K562 (cell line): ENCODE results near the gene ADAM33. TPM values are rescaled to one million over a fixed set of nuclear protein-coding genes. Genes with fewer than 3 reads are reported as not detected.

ENCODE experiments used
- ATAC-seq: fragments of 200-7000 bp; cut with Tn5 transposase; 3 replicates; pipeline ENCODE4 v1.9.1; 2020; ENCODE audit warnings: moderate library complexity
- BruUV-seq: library from RNA; stranded (reverse); fragments of 400-500 nt; replicated peaks from 2 replicates; lab custom pipeline; 2021; lab: Mats Ljungman, UMichigan
- CTCF ChIA-PET: fragments of 300-600 bp; formaldehyde crosslinking; extraction: SDS; loops from one replicate; lab custom pipeline; 2021; ENCODE audit warnings: low intra/inter-chr PET ratio; lab: Yijun Ruan, JAX
- POLR2A ChIA-PET: fragments of 300-600, 350-650 bp; sonication (Branson Sonifier 250); formaldehyde crosslinking; extraction: SDS; loops from one replicate; lab custom pipeline; 2021; ENCODE audit warnings: antibody characterized with exemption, inconsistent platforms; lab: Yijun Ruan, JAX
- DNase-seq, 4 experiments: peaks; one replicate each; pipeline versions ENCODE4 v3.0.0 to v3.0.0-alpha.2; 2011 to 2018; ENCODE audit warnings: low spot score in 3 of 4, mixed read lengths in 3 of 4; ENCODE audit errors: extremely low read depth in 1 of 4
- FAIRE-seq: peaks from 2 replicates; lab custom pipeline; 2011; peaks lifted over from hg19 to GRCh38; lab: Jason Lieb, UNC
- H2AFZ ChIP-seq: 2 replicates; pipeline ENCODE4 v1.6.0; 2011; ENCODE audit warnings: low read depth, low read length, control low read depth, inconsistent platforms
- H3K27ac ChIP-seq: fragments of 200-600 bp; 3 replicates; pipeline ENCODE4 v1.8.0; 2011; ENCODE audit warnings: low read depth, mild to moderate bottlenecking, control low read depth, inconsistent platforms, low read length, moderate library complexity, mixed read lengths; ENCODE audit errors: extremely low read depth
- H3K27me3 ChIP-seq, 2 experiments: fragments of 300-600 bp in 1 of 2; 2 replicates in 1 of 2; 3 replicates in 1 of 2; pipeline versions ENCODE4 v1.6.0 to v1.8.0; 2011; ENCODE audit warnings: inconsistent platforms in 2 of 2, low read length in 2 of 2, mild to moderate bottlenecking in 1 of 2, mixed read lengths in 1 of 2, moderate library complexity in 1 of 2; ENCODE audit not compliant: control insufficient read depth in 2 of 2, insufficient read depth in 2 of 2
- H3K36me3 ChIP-seq: fragments of 300-600 bp; 3 replicates; pipeline ENCODE4 v1.8.0; 2011; ENCODE audit warnings: mild to moderate bottlenecking, low read length, inconsistent platforms; ENCODE audit not compliant: control insufficient read depth, insufficient read depth
- H3K4me1 ChIP-seq, 2 experiments: fragments of 200-600 bp in 1 of 2; replicated peaks in 1 of 2; 2 replicates in 1 of 2; 3 replicates in 1 of 2; pipeline versions ENCODE4 v1.5.1 to v1.8.0; 2011; ENCODE audit warnings: inconsistent platforms in 2 of 2, low read length in 2 of 2, mild to moderate bottlenecking in 1 of 2, mixed read lengths in 1 of 2, moderate library complexity in 1 of 2; ENCODE audit not compliant: control insufficient read depth in 2 of 2, insufficient read depth in 2 of 2
- H3K4me2 ChIP-seq: 2 replicates; pipeline ENCODE4 v1.6.1; 2011; ENCODE audit warnings: low read length, control low read depth, inconsistent platforms, mixed read lengths; ENCODE audit not compliant: insufficient read depth
- H3K4me3 ChIP-seq: fragments of 200-600 bp; sonication (generic), shearing (Covaris generic); 2 replicates; pipeline ENCODE4 v1.5.1; 2016; ENCODE audit warnings: control low read depth, inconsistent platforms
- H3K79me2 ChIP-seq: fragments of 200-600 bp; 3 replicates; pipeline ENCODE4 v1.8.0; 2011; ENCODE audit warnings: low read length, inconsistent platforms; ENCODE audit not compliant: control insufficient read depth, insufficient read depth
- H3K9ac ChIP-seq, 2 experiments: 2 replicates each; pipeline versions ENCODE4 v1.6.0 to v1.6.1; 2011; ENCODE audit warnings: low read depth in 2 of 2, low read length in 2 of 2, control low read depth in 1 of 2, inconsistent platforms in 1 of 2, mild to moderate bottlenecking in 1 of 2, mixed read lengths in 1 of 2; ENCODE audit not compliant: insufficient read depth in 1 of 2
- H3K9me1 ChIP-seq: one replicate; pipeline ENCODE4 v1.6.0; 2011; ENCODE audit warnings: inconsistent platforms, mild to moderate bottlenecking, low read length, moderate library complexity; ENCODE audit not compliant: control insufficient read depth, insufficient read depth
- H3K9me3 ChIP-seq: replicated peaks from 2 replicates; pipeline ENCODE4 v1.5.1; 2011; ENCODE audit warnings: low read depth, low read length, inconsistent platforms; ENCODE audit not compliant: control insufficient read depth, insufficient read depth
- H4K20me1 ChIP-seq: replicated peaks from 2 replicates; pipeline ENCODE4 v1.6.1; 2011; ENCODE audit warnings: low read length, inconsistent platforms, mixed read lengths; ENCODE audit not compliant: control insufficient read depth, insufficient read depth
- ARID2 ChIP-seq: fragments of 450-650 bp; IDR thresholded peaks from 2 replicates; pipeline ENCODE4 v1.6.1; 2017; ENCODE audit warnings: antibody characterized with exemption, mild to moderate bottlenecking
- GATA2 ChIP-seq: sonication (generic); formaldehyde crosslinking; IDR thresholded peaks from 2 replicates; pipeline ENCODE4 v1.4.0; 2020; ENCODE audit warnings: mild to moderate bottlenecking, missing genetic modification reagents
- MCM2 ChIP-seq: fragments of 450-650 bp; IDR thresholded peaks from 2 replicates; pipeline ENCODE4 v1.6.1; 2017; ENCODE audit warnings: low read depth, mild to moderate bottlenecking
- MIER1 ChIP-seq: fragments of 450-650 bp; IDR thresholded peaks from 2 replicates; pipeline ENCODE4 v1.6.1; 2016; ENCODE audit warnings: antibody characterized with exemption, mild to moderate bottlenecking, low read depth
- PHF8 ChIP-seq: fragments of 200-600 bp; sonication (generic); IDR thresholded peaks from 2 replicates; pipeline ENCODE4 v1.6.1; 2012; ENCODE audit warnings: mixed run types, mild to moderate bottlenecking, inconsistent platforms, low read length, moderate library complexity, borderline replicate concordance
- RFX1 ChIP-seq: fragments of 450-650 bp; IDR thresholded peaks from 2 replicates; pipeline ENCODE4 v1.6.1; 2016; ENCODE audit warnings: mild to moderate bottlenecking, moderate library complexity
- TOE1 ChIP-seq, 2 experiments: fragments of 450-650 bp in 1 of 2; sonication (generic) in 1 of 2; formaldehyde crosslinking in 1 of 2; IDR thresholded peaks; 2 replicates each; pipeline versions ENCODE4 v1.7.1 to v1.8.0; 2016 to 2022; ENCODE audit warnings: borderline replicate concordance in 2 of 2, mild to moderate bottlenecking in 2 of 2, antibody characterized with exemption in 1 of 2, inconsistent platforms in 1 of 2, low read depth in 1 of 2, missing genetic modification reagents in 1 of 2, moderate library complexity in 1 of 2
- ZNF232 ChIP-seq: sonication (generic); formaldehyde crosslinking; IDR thresholded peaks from 2 replicates; pipeline ENCODE4 v1.8.0; 2022; ENCODE audit warnings: mild to moderate bottlenecking, missing genetic modification reagents
- WGBS: fragments of 100-300 bp; shearing (Covaris generic); methylation state at CpG from one replicate; pipeline ENCODE4 v1.1.6; 2016; ENCODE audit warnings: low coverage, mixed read lengths; ENCODE audit not compliant: insufficient coverage; ENCODE audit errors: missing lambda C conversion rate; 5-methylcytosine and 5-hydroxymethylcytosine counted together
- in situ Hi-C: fragments of 300-500 bp; cut with MboI; formaldehyde crosslinking; loops from 4 replicates; pipeline ENCODE4 v1.15.0; 2018; ENCODE audit warnings: inconsistent platforms, mixed read lengths
- intact Hi-C: fragments of 100-400 bp; cut with micrococcal nuclease; formaldehyde crosslinking; loops from 2 replicates; pipeline ENCODE4 v1.14.2; 2022
- polyA plus RNA-seq, 8 experiments: library from polyadenylated mRNA; depleted of rRNA in 4 of 8; stranded (reverse) in 5 of 8; unstranded in 3 of 8; fragments of >200 nt; fragmentation: Nextera tagmentation in 2 of 8; fragmentation: Illumina TruSeq in 1 of 8; extraction: Ambion mirVana in 2 of 8; extraction: Trizol in 1 of 8; gene quantifications; 2 replicates each; pipeline versions ENCODE4 v1.2.1 to v1.2.3, GENCODE V29; 2011 to 2014; ENCODE audit warnings: inconsistent platforms in 1 of 8, missing spikeins in 1 of 8
- total RNA-seq, 7 experiments: library from RNA; depleted of rRNA in 6 of 7; stranded (reverse); fragments of >200 nt in 6 of 7; fragmentation: Illumina TruSeq in 2 of 7; extraction: Trizol in 2 of 7; gene quantifications; 2 replicates each; pipeline versions ENCODE4 v1.2.1 to v1.2.3, GENCODE V29; 2011 to 2021; ENCODE audit warnings: low replicate concordance in 1 of 7
- TF ChIP-seq, protein P1 (sequence below): sonication (generic); formaldehyde crosslinking; IDR thresholded peaks from 2 replicates; pipeline ENCODE4 v1.8.0; 2022; ENCODE audit warnings: mild to moderate bottlenecking, low read depth, missing genetic modification reagents
- TF ChIP-seq, protein P2 (sequence below): fragments of 450-650 bp; formaldehyde crosslinking; IDR thresholded peaks from 2 replicates; pipeline ENCODE4 v1.4.0; 2022; ENCODE audit warnings: missing genetic modification characterization

Gene ADAM33
- total and polyA plus RNA-seq, 9 of the 15 experiments (the other 6 are each of a cell fraction or from before 2014, with no cell fraction given) = not detected

DNA sequence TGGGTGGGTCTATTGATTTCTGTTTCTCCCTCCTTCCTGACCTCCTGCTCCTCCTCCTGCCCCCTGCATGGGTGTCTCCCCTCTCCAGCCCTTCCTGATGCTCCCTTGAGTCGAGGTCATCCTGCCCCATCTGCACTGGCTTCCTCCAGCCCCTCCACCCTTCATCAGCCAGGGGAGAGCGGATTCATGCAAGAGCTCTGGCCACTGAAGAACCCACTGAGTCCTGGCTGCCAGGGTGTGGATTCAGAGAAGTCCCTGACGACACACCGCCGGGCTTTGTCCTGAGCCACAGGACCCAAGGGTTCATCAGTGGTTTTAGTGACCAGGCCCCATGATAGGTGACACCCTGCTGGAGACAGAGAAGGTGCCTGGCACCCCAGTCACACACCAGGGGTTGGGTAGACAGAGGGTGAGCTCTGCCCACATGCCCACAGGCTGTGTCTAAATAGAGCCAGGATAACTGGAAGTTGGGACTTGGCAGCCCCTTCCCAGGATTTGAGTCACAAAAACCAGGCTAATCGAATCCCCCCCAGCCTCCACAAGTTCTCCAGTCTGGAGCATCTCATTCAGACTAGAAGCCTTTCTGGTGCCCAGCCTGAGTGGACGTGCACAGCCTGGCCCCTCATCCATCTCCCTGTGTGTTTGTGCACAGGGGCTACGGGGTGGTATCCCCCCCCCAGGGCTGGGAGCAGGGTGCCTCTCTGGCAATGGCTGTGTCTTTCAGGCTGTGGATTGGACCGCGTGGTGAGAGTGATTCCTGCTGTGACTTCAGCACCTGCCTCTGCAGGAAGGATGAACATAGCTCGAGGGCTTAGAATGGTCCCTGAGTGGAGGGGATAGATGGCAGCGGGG, 19.8 kb downstream of the ADAM33 start:
- Histone ChIP-seq H3K4me2 (no peak overlapping the region), H2AFZ (no peak overlapping the region), H3K4me3 (no peak overlapping the region), H3K9ac (no peak overlapping the region), H3K27me3 (peaks cover 0 to 41% of the 10 kb centered on the region in 2 experiments; a peak in 4 of 5 replicates), H3K9me1 (no peaks in the 10 kb centered on the region), H3K36me3 (no peaks in the 10 kb centered on the region), H3K9me3 (no peaks in the 10 kb centered on the region), H3K79me2 (no peaks in the 10 kb centered on the region), H3K4me1 (peaks cover 0 to 11% of the 10 kb centered on the region in 2 experiments; a peak in 4 of 5 replicates), H4K20me1 (no peaks in the 10 kb centered on the region), H3K27ac (no peak overlapping the region)
- CTCF ChIA-PET = no interaction called here
- FAIRE-seq (no peak), DNase-seq (no peak), ATAC-seq (no peak)
- POLR2A ChIA-PET = no interaction called here
- no TSS peak for BruUV-seq
- 2% methylated on average over 12 of the region's 12 CpGs for WGBS
- intact Hi-C loops = no loop called here
- TF ChIP-seq ZNF232 (CRISPR knock-in tag) = no peak
- no peak for TF ChIP-seq MIER1
- TF ChIP-seq, protein P1, sequence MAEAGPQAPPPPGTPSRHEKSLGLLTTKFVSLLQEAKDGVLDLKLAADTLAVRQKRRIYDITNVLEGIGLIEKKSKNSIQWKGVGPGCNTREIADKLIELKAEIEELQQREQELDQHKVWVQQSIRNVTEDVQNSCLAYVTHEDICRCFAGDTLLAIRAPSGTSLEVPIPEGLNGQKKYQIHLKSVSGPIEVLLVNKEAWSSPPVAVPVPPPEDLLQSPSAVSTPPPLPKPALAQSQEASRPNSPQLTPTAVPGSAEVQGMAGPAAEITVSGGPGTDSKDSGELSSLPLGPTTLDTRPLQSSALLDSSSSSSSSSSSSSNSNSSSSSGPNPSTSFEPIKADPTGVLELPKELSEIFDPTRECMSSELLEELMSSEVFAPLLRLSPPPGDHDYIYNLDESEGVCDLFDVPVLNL = no peak
- no peak for TF ChIP-seq RFX1
- no peak for TF ChIP-seq ARID2
- TF ChIP-seq GATA2 = no peak
- no peak for TF ChIP-seq PHF8
- TF ChIP-seq, protein P2, sequence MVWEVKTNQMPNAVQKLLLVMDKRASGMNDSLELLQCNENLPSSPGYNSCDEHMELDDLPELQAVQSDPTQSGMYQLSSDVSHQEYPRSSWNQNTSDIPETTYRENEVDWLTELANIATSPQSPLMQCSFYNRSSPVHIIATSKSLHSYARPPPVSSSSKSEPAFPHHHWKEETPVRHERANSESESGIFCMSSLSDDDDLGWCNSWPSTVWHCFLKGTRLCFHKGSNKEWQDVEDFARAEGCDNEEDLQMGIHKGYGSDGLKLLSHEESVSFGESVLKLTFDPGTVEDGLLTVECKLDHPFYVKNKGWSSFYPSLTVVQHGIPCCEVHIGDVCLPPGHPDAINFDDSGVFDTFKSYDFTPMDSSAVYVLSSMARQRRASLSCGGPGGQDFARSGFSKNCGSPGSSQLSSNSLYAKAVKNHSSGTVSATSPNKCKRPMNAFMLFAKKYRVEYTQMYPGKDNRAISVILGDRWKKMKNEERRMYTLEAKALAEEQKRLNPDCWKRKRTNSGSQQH (CRISPR knock-in tag) = no peak
- TF ChIP-seq TOE1 (IDR thresholded peaks at IDR 0.05; ENCODE audit: borderline replicate concordance) = no peak
- TF ChIP-seq TOE1 (CRISPR knock-in tag; IDR thresholded peaks at IDR 0.05; ENCODE audit: borderline replicate concordance, low read depth) = no peak
- TF ChIP-seq MCM2 = no peak
- in situ Hi-C loops = no loop called here
